Coronary artery (tissue), 2 donors: ENCODE data around the gene PLXNB3.

Experiments used
- DNase-seq: peaks from one replicate; pipeline ENCODE4 v3.0.0-alpha.2; 2017; ENCODE audit warnings: low spot score
- H3K27ac ChIP-seq, 2 donors: fragments of 200-600 bp; sonication (generic); one replicate each; pipeline ENCODE4 v1.5.1; 2016 to 2019
- H3K4me3 ChIP-seq: fragments of 200-600 bp; sonication (generic); 2 replicates; pipeline ENCODE4 v1.5.1; 2016; ENCODE audit warnings: mild to moderate bottlenecking, moderate library complexity
- CTCF ChIP-seq: fragments of 200-600 bp; sonication (generic); IDR thresholded peaks from one replicate; pipeline ENCODE4 v1.5.1; 2019; ENCODE audit warnings: antibody characterized with exemption

PLXNB3 gene

GRCh38 chrX:153804100-153804595, 40.1 kb downstream of the PLXNB3 start:
- no peak for TF ChIP-seq CTCF
- no peak for DNase-seq
- H3K4me3 ChIP-seq = no peak overlapping the region
- no peak overlapping the region for H3K27ac ChIP-seq

GRCh38 chrX:153804621-153805020, 40.6 kb downstream of the PLXNB3 start:
- DNase-seq = no peak
- no peak overlapping the region for H3K27ac ChIP-seq
- no peak overlapping the region for H3K4me3 ChIP-seq
- no peak for TF ChIP-seq CTCF

- Histone ChIP-seq H3K4me3 (no peak overlapping the region), H3K27ac (no peak overlapping the region)
- no peak for TF ChIP-seq CTCF
- DNase-seq = no peak
These were observed 41.4 kb downstream of the PLXNB3 start for GRCh38 chrX:153805436-153805835.

- no peak for TF ChIP-seq CTCF
- H3K27ac ChIP-seq = no peak overlapping the region
- DNase-seq = no peak
These were observed 43.0 kb downstream of the PLXNB3 start for GRCh38 chrX:153806999-153807575.

GRCh38 chrX:153807976-153808375, 43.9 kb downstream of the PLXNB3 start:
- TF ChIP-seq CTCF = no peak
- no peak for DNase-seq
- no peak overlapping the region for H3K27ac ChIP-seq
- no peak overlapping the region for H3K4me3 ChIP-seq

More at GRCh38 chrX:153806999-153807575, 43.0 kb downstream of the PLXNB3 start:
- no peak overlapping the region for H3K4me3 ChIP-seq

- Histone ChIP-seq H3K27ac (no peak overlapping the region), H3K4me3 (no peak overlapping the region)
- DNase-seq = no peak
- no peak for TF ChIP-seq CTCF
These were observed 48.2 kb downstream of the PLXNB3 start for GRCh38 chrX:153812220-153812619.

- H3K4me3 ChIP-seq = no peak overlapping the region
- H3K27ac ChIP-seq = no peak overlapping the region
- DNase-seq = no peak
- no peak for TF ChIP-seq CTCF
These were observed 49.1 kb downstream of the PLXNB3 start for GRCh38 chrX:153813161-153813560.
